Left ventricle myocardium inferior (tissue), 1 donor: ENCODE results near the gene COL5A2. TPM values are rescaled to one million over a fixed set of nuclear protein-coding genes. Genes with fewer than 3 reads are reported as not detected.

ENCODE experiments used
- DNase-seq: peaks from one replicate; pipeline ENCODE4 v3.0.0-alpha.2; 2020
- H3K27ac ChIP-seq: fragments of 200-600 bp; replicated peaks from 2 replicates; pipeline ENCODE4 v1.8.0; 2021
- H3K27me3 ChIP-seq: fragments of 200-600 bp; 2 replicates; pipeline ENCODE4 v1.8.0; 2021; ENCODE audit warnings: low read depth
- H3K36me3 ChIP-seq: fragments of 200-600 bp; 2 replicates; pipeline ENCODE4 v1.8.0; 2021
- H3K4me1 ChIP-seq: fragments of 200-600 bp; 2 replicates; pipeline ENCODE4 v1.8.0; 2021
- H3K4me3 ChIP-seq: fragments of 200-600 bp; 2 replicates; pipeline ENCODE4 v1.8.0; 2021; ENCODE audit warnings: mild to moderate bottlenecking, moderate library complexity
- H3K9me3 ChIP-seq: fragments of 200-600 bp; replicated peaks from 2 replicates; pipeline ENCODE4 v1.8.0; 2021
- intact Hi-C: fragments of 100-400 bp; cut with micrococcal nuclease; formaldehyde crosslinking; loops from one replicate; pipeline ENCODE4 v1.11.0; 2022
- total RNA-seq: library from RNA; stranded (reverse); fragmentation: NEBNext Ultra II Directional; extraction: Animal tissue kit (Norgen Biotek cat#: 25700); gene quantifications from one replicate; pipeline ENCODE4 v1.2.1, GENCODE V29; 2021
- TF ChIP-seq, protein P1 (sequence below): fragments of 200-600 bp; IDR thresholded peaks from 2 replicates; pipeline ENCODE4 v1.8.0; 2021; ENCODE audit warnings: antibody characterized with exemption, mild to moderate bottlenecking, borderline replicate concordance
- donor health status: DM: no; HTN: yes; CAD: no; lungs with severe emphysema.

The COL5A2 gene
- total RNA-seq, 1 donor from 2014 or later: 9.3 TPM

GRCh38 chr2:189086710-189087109 is 92.9 kb downstream of the COL5A2 start:
- Histone ChIP-seq H3K27ac (no peak overlapping the region), H3K4me1 (no peaks in the 10 kb centered on the region), H3K9me3 (no peaks in the 10 kb centered on the region), H3K36me3 (peaks cover 14% of the 10 kb centered on the region), H3K4me3 (no peak overlapping the region), H3K27me3 (no peaks in the 10 kb centered on the region)
- TF ChIP-seq, protein P1, sequence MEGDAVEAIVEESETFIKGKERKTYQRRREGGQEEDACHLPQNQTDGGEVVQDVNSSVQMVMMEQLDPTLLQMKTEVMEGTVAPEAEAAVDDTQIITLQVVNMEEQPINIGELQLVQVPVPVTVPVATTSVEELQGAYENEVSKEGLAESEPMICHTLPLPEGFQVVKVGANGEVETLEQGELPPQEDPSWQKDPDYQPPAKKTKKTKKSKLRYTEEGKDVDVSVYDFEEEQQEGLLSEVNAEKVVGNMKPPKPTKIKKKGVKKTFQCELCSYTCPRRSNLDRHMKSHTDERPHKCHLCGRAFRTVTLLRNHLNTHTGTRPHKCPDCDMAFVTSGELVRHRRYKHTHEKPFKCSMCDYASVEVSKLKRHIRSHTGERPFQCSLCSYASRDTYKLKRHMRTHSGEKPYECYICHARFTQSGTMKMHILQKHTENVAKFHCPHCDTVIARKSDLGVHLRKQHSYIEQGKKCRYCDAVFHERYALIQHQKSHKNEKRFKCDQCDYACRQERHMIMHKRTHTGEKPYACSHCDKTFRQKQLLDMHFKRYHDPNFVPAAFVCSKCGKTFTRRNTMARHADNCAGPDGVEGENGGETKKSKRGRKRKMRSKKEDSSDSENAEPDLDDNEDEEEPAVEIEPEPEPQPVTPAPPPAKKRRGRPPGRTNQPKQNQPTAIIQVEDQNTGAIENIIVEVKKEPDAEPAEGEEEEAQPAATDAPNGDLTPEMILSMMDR: no peak
- no peak for DNase-seq
- intact Hi-C loops: no loop called here

DNA sequence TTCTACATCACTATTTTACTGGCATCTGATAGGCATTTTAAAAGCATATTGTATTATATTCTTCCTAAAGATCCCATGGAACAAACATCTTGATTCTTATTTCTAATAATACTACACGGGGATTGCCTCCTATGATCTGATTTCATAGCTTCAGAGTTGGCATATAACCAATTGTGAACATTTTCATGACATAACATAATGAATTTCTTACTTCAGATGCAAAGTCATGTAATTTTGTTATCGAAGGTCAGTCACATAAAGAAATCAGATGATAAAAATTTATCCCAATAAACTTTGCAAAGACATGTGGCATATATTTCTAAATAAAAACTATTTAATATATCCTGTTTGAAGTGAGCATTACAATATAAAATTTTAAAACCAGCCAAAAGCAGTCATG is 93.3 kb downstream of the COL5A2 start:
- DNase-seq: no peak
- Histone ChIP-seq H3K27ac (no peak overlapping the region), H3K27me3 (no peaks in the 10 kb centered on the region), H3K4me3 (no peak overlapping the region), H3K4me1 (no peaks in the 10 kb centered on the region), H3K9me3 (no peaks in the 10 kb centered on the region), H3K36me3 (peaks cover 14% of the 10 kb centered on the region)
- TF ChIP-seq, protein P1: no peak
- intact Hi-C loops: no loop called here

- no peak for DNase-seq
- Histone ChIP-seq H3K4me1 (no peaks in the 10 kb centered on the region), H3K9me3 (no peaks in the 10 kb centered on the region), H3K27me3 (no peaks in the 10 kb centered on the region), H3K27ac (no peak overlapping the region), H3K4me3 (no peak overlapping the region), H3K36me3 (peaks cover 5% of the 10 kb centered on the region)
- TF ChIP-seq, protein P1: no peak
- intact Hi-C loops: no loop called here
Observed at GRCh38 chr2:189083606-189084005, 96.0 kb downstream of the COL5A2 start.

DNA sequence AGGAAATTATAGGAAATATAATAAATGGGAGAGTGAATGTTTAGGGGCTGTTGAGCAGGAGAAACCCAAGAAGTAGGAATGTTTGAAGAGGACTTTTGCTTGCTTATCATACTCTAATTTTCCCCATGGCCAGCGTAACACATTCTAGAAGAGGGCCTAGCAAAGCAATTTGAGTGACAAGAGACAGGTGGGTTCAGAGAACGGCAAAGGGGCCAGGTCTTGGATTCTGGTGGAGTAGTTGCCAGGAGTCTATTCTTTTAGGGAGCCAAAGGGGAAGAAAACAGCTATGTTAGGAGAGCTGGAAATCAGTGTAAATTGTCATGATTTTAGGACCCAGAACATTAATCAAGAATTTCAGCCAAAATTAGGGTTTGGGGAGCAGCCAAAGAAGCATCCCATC is 96.5 kb downstream of the COL5A2 start:
- H3K27ac ChIP-seq: peak overlapping the region; percentile 37
- H3K36me3 ChIP-seq: peaks cover 5% of the 10 kb centered on the region
- no peaks in the 10 kb centered on the region for H3K27me3 ChIP-seq
- TF ChIP-seq, protein P1: no peak
- H3K9me3 ChIP-seq: no peaks in the 10 kb centered on the region
- DNase-seq: no peak
- H3K4me3 ChIP-seq: no peak overlapping the region
- H3K4me1 ChIP-seq: no peaks in the 10 kb centered on the region
- intact Hi-C loops: no loop called here

DNA sequence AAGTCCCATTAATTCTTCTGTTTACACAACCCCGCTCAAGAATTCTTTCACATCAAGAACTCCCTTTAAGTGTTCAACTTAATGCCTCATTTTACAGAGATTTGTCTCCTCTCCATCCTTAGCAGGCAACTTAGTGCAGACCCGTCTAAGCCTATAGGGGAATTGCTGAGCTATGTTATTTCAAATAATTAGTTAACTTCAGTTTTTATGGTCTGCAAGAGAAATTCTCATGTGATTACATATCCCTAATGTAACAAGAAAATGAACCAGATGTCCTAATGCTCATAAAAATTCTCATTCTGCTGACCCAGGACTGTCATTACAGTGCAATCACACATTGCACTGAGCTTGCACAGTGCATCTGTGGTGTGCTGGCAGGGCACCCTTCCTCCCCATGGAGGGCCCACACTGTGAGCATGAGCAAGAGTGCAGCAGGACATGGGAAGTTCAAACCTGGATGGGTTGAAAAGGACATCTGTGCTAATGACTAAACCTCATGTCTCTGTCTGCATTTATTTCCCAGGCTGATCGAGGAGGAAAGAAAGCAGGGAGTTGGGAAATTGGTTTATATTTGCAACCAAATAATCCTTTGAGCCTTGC is 97.1 kb downstream of the COL5A2 start:
- DNase-seq: no peak
- Histone ChIP-seq H3K4me3 (no peak overlapping the region), H3K27ac (peak overlapping the region; percentile 37), H3K36me3 (peaks cover 5% of the 10 kb centered on the region), H3K4me1 (no peaks in the 10 kb centered on the region), H3K9me3 (no peaks in the 10 kb centered on the region), H3K27me3 (no peaks in the 10 kb centered on the region)
- TF ChIP-seq, protein P1: no peak
- intact Hi-C loops: no loop called here

GRCh38 chr2:189076572-189076971 is 103.0 kb downstream of the COL5A2 start:
- Histone ChIP-seq H3K4me1 (no peaks in the 10 kb centered on the region), H3K9me3 (no peaks in the 10 kb centered on the region), H3K36me3 (no peaks in the 10 kb centered on the region), H3K4me3 (no peak overlapping the region), H3K27me3 (no peaks in the 10 kb centered on the region), H3K27ac (no peak overlapping the region)
- DNase-seq: peak; percentile 17
- TF ChIP-seq, protein P1: no peak
- intact Hi-C loops: no loop called here
